Fibroblast of lung (primary cell): Measurements from ENCODE around the gene METRNL.

Source experiments
- EZH2 ChIP-seq: IDR thresholded peaks from 2 replicates; pipeline ENCODE4 v1.5.1; 2012; ENCODE audit warnings: low read length, control low read depth, mild to moderate bottlenecking; ENCODE audit errors: missing control alignments
- TF ChIP-seq, protein P1 (sequence below), 2 donors: IDR thresholded peaks in 1 of 2; conservative IDR thresholded peaks in 1 of 2; 1 replicate in 1 of 2; 2 replicates in 1 of 2; pipeline ENCODE4 v1.5.1; 2011 to 2012; ENCODE audit warnings: low read length in 2 of 2, control low read depth in 1 of 2, inconsistent platforms in 1 of 2, low read depth in 1 of 2, mild to moderate bottlenecking in 1 of 2

DNA sequence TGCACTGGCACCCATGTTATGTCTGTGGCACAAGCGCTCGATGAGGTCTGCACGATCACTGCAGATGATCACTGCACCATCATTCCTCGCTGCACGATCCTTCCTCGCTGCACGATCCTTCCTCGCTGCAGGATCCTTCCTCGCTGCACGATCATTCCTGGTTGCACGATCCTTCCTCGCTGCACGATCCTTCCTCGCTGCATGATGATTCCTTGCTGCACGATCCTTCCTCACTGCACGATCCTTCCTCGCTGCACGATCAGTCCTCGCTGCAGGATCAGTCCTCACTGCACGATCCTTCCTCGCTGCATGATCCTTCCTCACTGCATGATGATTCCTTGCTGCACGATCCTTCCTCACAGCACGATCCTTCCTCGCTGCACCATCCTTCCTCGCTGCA lies 29.3 kb downstream of the METRNL start:
- TF ChIP-seq, protein P1, sequence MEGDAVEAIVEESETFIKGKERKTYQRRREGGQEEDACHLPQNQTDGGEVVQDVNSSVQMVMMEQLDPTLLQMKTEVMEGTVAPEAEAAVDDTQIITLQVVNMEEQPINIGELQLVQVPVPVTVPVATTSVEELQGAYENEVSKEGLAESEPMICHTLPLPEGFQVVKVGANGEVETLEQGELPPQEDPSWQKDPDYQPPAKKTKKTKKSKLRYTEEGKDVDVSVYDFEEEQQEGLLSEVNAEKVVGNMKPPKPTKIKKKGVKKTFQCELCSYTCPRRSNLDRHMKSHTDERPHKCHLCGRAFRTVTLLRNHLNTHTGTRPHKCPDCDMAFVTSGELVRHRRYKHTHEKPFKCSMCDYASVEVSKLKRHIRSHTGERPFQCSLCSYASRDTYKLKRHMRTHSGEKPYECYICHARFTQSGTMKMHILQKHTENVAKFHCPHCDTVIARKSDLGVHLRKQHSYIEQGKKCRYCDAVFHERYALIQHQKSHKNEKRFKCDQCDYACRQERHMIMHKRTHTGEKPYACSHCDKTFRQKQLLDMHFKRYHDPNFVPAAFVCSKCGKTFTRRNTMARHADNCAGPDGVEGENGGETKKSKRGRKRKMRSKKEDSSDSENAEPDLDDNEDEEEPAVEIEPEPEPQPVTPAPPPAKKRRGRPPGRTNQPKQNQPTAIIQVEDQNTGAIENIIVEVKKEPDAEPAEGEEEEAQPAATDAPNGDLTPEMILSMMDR (conservative IDR thresholded peaks at IDR 0.05 in 1 of 2, IDR thresholded peaks at IDR 0.05 in 1 of 2; ENCODE audit: low read depth in 1 of 2, low read length in 2 of 2) = no peak
- no peak for TF ChIP-seq EZH2
